ENCODE data around the gene KEL.

DNA sequence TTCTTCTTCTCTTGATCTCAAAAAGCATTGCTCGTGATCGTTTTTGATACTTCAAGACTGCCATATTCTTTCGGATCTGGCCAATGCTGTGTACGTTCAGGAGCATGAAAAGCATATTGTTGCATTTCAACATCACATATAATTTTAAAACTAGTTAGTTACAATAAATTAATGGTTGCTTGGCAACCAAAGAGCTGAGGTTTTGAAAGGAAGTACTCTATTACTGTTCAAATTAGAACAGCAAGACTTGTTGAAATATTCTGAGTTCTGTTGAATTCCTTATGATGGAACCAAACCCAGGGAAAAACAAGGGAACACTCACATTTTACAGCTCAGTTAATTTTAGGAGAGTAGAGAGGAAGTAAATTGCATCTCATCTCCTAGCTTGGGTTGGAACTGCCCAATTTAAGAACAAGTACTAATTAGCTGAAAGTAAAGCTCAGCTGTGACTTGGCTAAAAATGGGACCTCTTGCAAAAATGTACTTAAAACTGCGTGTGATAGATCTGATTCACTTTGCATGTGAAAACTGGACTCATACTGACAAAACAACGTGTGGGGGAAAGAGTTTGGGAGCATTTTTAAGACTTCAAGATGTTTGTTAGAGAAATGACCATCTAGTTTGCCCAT lies 43.6 kb upstream of the KEL start:
- TF ChIP-seq, protein P1, sequence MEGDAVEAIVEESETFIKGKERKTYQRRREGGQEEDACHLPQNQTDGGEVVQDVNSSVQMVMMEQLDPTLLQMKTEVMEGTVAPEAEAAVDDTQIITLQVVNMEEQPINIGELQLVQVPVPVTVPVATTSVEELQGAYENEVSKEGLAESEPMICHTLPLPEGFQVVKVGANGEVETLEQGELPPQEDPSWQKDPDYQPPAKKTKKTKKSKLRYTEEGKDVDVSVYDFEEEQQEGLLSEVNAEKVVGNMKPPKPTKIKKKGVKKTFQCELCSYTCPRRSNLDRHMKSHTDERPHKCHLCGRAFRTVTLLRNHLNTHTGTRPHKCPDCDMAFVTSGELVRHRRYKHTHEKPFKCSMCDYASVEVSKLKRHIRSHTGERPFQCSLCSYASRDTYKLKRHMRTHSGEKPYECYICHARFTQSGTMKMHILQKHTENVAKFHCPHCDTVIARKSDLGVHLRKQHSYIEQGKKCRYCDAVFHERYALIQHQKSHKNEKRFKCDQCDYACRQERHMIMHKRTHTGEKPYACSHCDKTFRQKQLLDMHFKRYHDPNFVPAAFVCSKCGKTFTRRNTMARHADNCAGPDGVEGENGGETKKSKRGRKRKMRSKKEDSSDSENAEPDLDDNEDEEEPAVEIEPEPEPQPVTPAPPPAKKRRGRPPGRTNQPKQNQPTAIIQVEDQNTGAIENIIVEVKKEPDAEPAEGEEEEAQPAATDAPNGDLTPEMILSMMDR (IDR thresholded peaks at IDR 0.05) = no peak
- TF ChIP-seq POLR2A (IDR thresholded peaks at IDR 0.05) = no peak
